ENCODE data around the gene ARMC6. TPM values are rescaled to one million over a fixed set of nuclear protein-coding genes. Genes with fewer than 3 reads are reported as not detected.

Gene ARMC6
- total and polyA plus RNA-seq, 2 donors (not counting 3 experiments of a cell fraction or from before 2014, with no cell fraction given): 33.9 to 44.7 TPM

DNA sequence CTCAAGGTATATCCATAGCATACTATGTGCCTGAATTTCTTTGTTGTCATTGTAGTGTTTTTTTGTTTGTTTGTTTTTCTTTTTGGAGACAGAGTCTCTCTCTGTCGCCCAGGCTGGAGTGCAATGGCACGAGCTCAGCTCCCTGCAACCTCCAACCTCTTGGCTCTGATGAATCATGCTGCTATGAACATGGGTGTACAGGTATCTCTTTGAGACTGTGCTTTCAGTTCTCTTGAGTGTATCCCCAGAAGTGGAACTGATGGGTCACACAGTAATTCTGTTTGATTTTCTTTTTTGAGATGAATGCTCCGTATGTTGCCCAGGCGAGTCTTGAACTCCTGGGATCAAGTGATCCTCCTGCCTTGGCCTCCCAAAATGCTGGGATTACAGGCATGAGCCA, 16.7 kb downstream of the ARMC6 start:
- Histone ChIP-seq H3K9me3 (replicated peaks; ENCODE audit: control insufficient read depth, insufficient read depth, low read length) (no peaks in the 10 kb centered on the region), H2AFZ (ENCODE audit: low read depth, low read length) (no peak overlapping the region), H3K27me3 (ENCODE audit: control insufficient read depth in 2 of 2, insufficient read depth in 2 of 2, low read length in 2 of 2) (no peaks in the 10 kb centered on the region), H3K4me2 (ENCODE audit: insufficient read depth, low read length) (no peak overlapping the region), H3K4me1 (ENCODE audit: control insufficient read depth, extremely low read depth, insufficient read depth, low read length) (no peaks in the 10 kb centered on the region), H4K20me1 (replicated peaks; ENCODE audit: control insufficient read depth, extremely low read depth, insufficient read depth, low read length) (no peaks in the 10 kb centered on the region), H3K9ac (replicated peaks; ENCODE audit: extremely low read depth, insufficient read depth, low read length) (no peak overlapping the region), H3K27ac (ENCODE audit: insufficient read depth, low read depth, low read length) (no peak overlapping the region), H3K36me3 (ENCODE audit: control insufficient read depth in 2 of 2, extremely low read depth in 1 of 2, insufficient read depth in 2 of 2, low read length in 2 of 2) (peaks cover 6 to 16% of the 10 kb centered on the region in 2 experiments), H3K79me2 (ENCODE audit: control insufficient read depth, insufficient read depth, low read length) (no peaks in the 10 kb centered on the region), H3K4me3 (replicated peaks in 1 of 3; ENCODE audit: insufficient read depth in 1 of 3, low read depth in 1 of 3, low read length in 3 of 3) (no peak overlapping the region), H3K9me1 (replicated peaks; ENCODE audit: control insufficient read depth, extremely low read depth, insufficient read depth, low read length) (no peaks in the 10 kb centered on the region)
- CTCF ChIA-PET: no interaction called here
- intact Hi-C loops (cut with micrococcal nuclease) (no loop called here), dilution Hi-C loops (cut with MboI; ENCODE audit: extremely low pct_ligation_motif_present, low sequenced_read_pairs) (no loop called here)
- BruUV-seq (replicated peaks): no TSS peak
- DNase-seq (ENCODE audit: low read depth, low spot score): no peak
- TF ChIP-seq, protein P1, sequence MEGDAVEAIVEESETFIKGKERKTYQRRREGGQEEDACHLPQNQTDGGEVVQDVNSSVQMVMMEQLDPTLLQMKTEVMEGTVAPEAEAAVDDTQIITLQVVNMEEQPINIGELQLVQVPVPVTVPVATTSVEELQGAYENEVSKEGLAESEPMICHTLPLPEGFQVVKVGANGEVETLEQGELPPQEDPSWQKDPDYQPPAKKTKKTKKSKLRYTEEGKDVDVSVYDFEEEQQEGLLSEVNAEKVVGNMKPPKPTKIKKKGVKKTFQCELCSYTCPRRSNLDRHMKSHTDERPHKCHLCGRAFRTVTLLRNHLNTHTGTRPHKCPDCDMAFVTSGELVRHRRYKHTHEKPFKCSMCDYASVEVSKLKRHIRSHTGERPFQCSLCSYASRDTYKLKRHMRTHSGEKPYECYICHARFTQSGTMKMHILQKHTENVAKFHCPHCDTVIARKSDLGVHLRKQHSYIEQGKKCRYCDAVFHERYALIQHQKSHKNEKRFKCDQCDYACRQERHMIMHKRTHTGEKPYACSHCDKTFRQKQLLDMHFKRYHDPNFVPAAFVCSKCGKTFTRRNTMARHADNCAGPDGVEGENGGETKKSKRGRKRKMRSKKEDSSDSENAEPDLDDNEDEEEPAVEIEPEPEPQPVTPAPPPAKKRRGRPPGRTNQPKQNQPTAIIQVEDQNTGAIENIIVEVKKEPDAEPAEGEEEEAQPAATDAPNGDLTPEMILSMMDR (IDR thresholded peaks at IDR 0.05; ENCODE audit: extremely low read depth in 1 of 2, insufficient read depth in 1 of 2, low read depth in 1 of 2, low read length in 2 of 2): no peak
- no peak for TF ChIP-seq EZH2 (IDR thresholded peaks at IDR 0.05; ENCODE audit: borderline replicate concordance, low read depth, low read length, severe bottlenecking)
- TF ChIP-seq FOS (IDR thresholded peaks at IDR 0.05; ENCODE audit: borderline replicate concordance, insufficient read depth, low read length): no peak
- no peak for TF ChIP-seq GATA2 (IDR thresholded peaks at IDR 0.05; ENCODE audit: insufficient read depth, insufficient read length, low read depth, low read length)
- no peak for TF ChIP-seq POLR2A (IDR thresholded peaks at IDR 0.05; ENCODE audit: low read depth, low read length)
- TF ChIP-seq JUN (IDR thresholded peaks at IDR 0.05; ENCODE audit: borderline replicate concordance, insufficient read depth, insufficient read length, low read depth): no peak
- no peak for TF ChIP-seq MYC (IDR thresholded peaks at IDR 0.05; ENCODE audit: low read depth, low read length)
- no peak for TF ChIP-seq POLR2AphosphoS5 (IDR thresholded peaks at IDR 0.05; ENCODE audit: insufficient read depth, low read depth, low read length)
- TF ChIP-seq, protein P2, sequence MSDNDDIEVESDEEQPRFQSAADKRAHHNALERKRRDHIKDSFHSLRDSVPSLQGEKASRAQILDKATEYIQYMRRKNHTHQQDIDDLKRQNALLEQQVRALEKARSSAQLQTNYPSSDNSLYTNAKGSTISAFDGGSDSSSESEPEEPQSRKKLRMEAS (IDR thresholded peaks at IDR 0.05; ENCODE audit: insufficient read depth, insufficient read length): no peak
- FAIRE-seq: no peak
- POLR2A ChIA-PET: no interaction called here

Data from endothelial cell of umbilical vein (primary cell).